SK-N-SH treated with all-trans-retinoic acid at 6 μM for 48 hours (cell line): Measurements from ENCODE around the gene PTRH2.

ENCODE experiments used
- ARNTL ChIP-seq: fragments of 450-650 bp; formaldehyde crosslinking; IDR thresholded peaks from 2 replicates; pipeline ENCODE4 v1.5.0; 2020; ENCODE audit warnings: low read depth, mild to moderate bottlenecking, moderate library complexity, borderline replicate concordance
- BACH2 ChIP-seq: fragments of 250-450 bp; sonication (Bioruptor Pico); IDR thresholded peaks from 2 replicates; pipeline ENCODE4 v1.9.0; 2021; ENCODE audit warnings: mild to moderate bottlenecking, borderline replicate concordance
- GLIS3 ChIP-seq: fragments of 250-450 bp; sonication (Bioruptor Pico); IDR thresholded peaks from 2 replicates; pipeline ENCODE4 v1.5.0; 2020; ENCODE audit warnings: mild to moderate bottlenecking, moderate library complexity
- OSR1 ChIP-seq: fragments of 250-450 bp; sonication (Bioruptor Pico); IDR thresholded peaks from 2 replicates; pipeline ENCODE4 v1.8.0; 2022; ENCODE audit warnings: moderate library complexity, mild to moderate bottlenecking, inconsistent platforms
- TCF4 ChIP-seq: fragments of 250-450 bp; sonication (Bioruptor Pico); IDR thresholded peaks from 2 replicates; pipeline ENCODE4 v1.8.0; 2021; ENCODE audit warnings: mild to moderate bottlenecking, moderate library complexity, borderline replicate concordance
- ZFP30 ChIP-seq: fragments of 450-650 bp; formaldehyde crosslinking; IDR thresholded peaks from 2 replicates; pipeline ENCODE4 v1.5.0; 2022; ENCODE audit warnings: mild to moderate bottlenecking, moderate library complexity
- ZNF565 ChIP-seq: fragments of 450-650 bp; formaldehyde crosslinking; conservative IDR thresholded peaks from 2 replicates; pipeline ENCODE4 v1.5.0; 2020; ENCODE audit warnings: low read depth, mild to moderate bottlenecking, moderate library complexity
- ZNF70 ChIP-seq: fragments of 450-650 bp; formaldehyde crosslinking; IDR thresholded peaks from 2 replicates; pipeline ENCODE4 v1.5.0; 2020; ENCODE audit warnings: mild to moderate bottlenecking, moderate library complexity
- TF ChIP-seq, protein P1 (sequence below): fragments of 250-450 bp; sonication (Bioruptor Pico); IDR thresholded peaks from 2 replicates; pipeline ENCODE4 v1.8.0; 2020; ENCODE audit warnings: mild to moderate bottlenecking, moderate library complexity, borderline replicate concordance
- TF ChIP-seq, protein P2 (sequence below): fragments of 250-450 bp; sonication (Bioruptor Pico); IDR thresholded peaks from 2 replicates; pipeline ENCODE4 v1.8.0; 2021; ENCODE audit warnings: low read depth, mild to moderate bottlenecking, moderate library complexity, borderline replicate concordance
- TF ChIP-seq, protein P3 (sequence below): fragments of 250-450 bp; sonication (Bioruptor Pico); IDR thresholded peaks from 2 replicates; pipeline ENCODE4 v1.5.0; 2020; ENCODE audit warnings: mild to moderate bottlenecking, moderate library complexity

DNA sequence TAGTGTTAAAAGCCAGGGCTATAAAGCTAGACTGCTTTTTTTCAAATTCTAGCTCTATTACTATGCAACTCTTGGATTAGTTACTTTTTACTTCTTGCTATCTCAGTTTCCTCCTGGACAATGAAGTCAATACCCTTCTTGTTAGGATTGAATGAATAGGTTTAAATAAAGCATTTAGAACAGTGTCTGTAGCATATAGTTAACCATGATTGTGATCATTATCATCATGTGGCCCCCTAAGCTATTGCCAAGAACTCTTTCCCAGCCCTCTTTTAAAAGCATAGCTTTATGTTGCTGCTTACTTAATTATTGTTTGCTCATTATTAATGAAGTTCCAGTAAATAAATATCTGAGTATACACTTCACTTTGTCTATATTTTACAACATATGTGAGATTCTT, 4.7 kb upstream of the PTRH2 start:
- TF ChIP-seq, protein P1, sequence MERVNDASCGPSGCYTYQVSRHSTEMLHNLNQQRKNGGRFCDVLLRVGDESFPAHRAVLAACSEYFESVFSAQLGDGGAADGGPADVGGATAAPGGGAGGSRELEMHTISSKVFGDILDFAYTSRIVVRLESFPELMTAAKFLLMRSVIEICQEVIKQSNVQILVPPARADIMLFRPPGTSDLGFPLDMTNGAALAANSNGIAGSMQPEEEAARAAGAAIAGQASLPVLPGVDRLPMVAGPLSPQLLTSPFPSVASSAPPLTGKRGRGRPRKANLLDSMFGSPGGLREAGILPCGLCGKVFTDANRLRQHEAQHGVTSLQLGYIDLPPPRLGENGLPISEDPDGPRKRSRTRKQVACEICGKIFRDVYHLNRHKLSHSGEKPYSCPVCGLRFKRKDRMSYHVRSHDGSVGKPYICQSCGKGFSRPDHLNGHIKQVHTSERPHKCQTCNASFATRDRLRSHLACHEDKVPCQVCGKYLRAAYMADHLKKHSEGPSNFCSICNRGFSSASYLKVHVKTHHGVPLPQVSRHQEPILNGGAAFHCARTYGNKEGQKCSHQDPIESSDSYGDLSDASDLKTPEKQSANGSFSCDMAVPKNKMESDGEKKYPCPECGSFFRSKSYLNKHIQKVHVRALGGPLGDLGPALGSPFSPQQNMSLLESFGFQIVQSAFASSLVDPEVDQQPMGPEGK = no peak
- TF ChIP-seq ZNF565 (CRISPR knock-in tag) (no peak), ZFP30 (CRISPR knock-in tag) (no peak), ZNF70 (CRISPR knock-in tag) (no peak), ARNTL (CRISPR knock-in tag) (no peak), OSR1 (CRISPR knock-in tag) (no peak), TCF4 (CRISPR knock-in tag) (no peak), BACH2 (CRISPR knock-in tag) (no peak), GLIS3 (CRISPR knock-in tag) (no peak)
- TF ChIP-seq, protein P2, sequence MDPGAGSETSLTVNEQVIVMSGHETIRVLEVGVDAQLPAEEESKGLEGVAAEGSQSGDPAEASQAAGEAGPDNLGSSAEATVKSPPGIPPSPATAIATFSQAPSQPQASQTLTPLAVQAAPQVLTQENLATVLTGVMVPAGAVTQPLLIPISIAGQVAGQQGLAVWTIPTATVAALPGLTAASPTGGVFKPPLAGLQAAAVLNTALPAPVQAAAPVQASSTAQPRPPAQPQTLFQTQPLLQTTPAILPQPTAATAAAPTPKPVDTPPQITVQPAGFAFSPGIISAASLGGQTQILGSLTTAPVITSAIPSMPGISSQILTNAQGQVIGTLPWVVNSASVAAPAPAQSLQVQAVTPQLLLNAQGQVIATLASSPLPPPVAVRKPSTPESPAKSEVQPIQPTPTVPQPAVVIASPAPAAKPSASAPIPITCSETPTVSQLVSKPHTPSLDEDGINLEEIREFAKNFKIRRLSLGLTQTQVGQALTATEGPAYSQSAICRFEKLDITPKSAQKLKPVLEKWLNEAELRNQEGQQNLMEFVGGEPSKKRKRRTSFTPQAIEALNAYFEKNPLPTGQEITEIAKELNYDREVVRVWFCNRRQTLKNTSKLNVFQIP (CRISPR knock-in tag) = no peak
- TF ChIP-seq, protein P3, sequence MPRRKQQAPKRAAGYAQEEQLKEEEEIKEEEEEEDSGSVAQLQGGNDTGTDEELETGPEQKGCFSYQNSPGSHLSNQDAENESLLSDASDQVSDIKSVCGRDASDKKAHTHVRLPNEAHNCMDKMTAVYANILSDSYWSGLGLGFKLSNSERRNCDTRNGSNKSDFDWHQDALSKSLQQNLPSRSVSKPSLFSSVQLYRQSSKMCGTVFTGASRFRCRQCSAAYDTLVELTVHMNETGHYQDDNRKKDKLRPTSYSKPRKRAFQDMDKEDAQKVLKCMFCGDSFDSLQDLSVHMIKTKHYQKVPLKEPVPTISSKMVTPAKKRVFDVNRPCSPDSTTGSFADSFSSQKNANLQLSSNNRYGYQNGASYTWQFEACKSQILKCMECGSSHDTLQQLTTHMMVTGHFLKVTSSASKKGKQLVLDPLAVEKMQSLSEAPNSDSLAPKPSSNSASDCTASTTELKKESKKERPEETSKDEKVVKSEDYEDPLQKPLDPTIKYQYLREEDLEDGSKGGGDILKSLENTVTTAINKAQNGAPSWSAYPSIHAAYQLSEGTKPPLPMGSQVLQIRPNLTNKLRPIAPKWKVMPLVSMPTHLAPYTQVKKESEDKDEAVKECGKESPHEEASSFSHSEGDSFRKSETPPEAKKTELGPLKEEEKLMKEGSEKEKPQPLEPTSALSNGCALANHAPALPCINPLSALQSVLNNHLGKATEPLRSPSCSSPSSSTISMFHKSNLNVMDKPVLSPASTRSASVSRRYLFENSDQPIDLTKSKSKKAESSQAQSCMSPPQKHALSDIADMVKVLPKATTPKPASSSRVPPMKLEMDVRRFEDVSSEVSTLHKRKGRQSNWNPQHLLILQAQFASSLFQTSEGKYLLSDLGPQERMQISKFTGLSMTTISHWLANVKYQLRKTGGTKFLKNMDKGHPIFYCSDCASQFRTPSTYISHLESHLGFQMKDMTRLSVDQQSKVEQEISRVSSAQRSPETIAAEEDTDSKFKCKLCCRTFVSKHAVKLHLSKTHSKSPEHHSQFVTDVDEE (CRISPR knock-in tag) = no peak
